Right renal cortex interstitium (tissue), 3 donors: ENCODE data around the gene TSPAN16. TPM values are rescaled to one million over a fixed set of nuclear protein-coding genes. Genes with fewer than 3 reads are reported as not detected.

Source experiments
- DNase-seq, 3 donors: peaks; one replicate each; pipeline ENCODE4 v3.0.0-alpha.2; 2013; ENCODE audit warnings: low read depth in 3 of 3, low spot score in 2 of 3
- polyA plus RNA-seq, 3 donors: library from polyadenylated mRNA; unstranded; fragments of 120-200 nt; gene quantifications; one replicate each; pipeline ENCODE4 v1.2.1, GENCODE V29; 2013; ENCODE audit not compliant: insufficient read length in 3 of 3

TSPAN16 gene
- polyA plus RNA-seq, 3 donors, result not detected

GRCh38 chr19:11364935-11365334 lies 69.0 kb downstream of the TSPAN16 start:
- DNase-seq, result no peak

Other genes with a start within 250 kb of the TSPAN16 start
- 10 to 100 TPM; 19.9 to 24.8 (median 23.3) TPM for gene LDLR, start 206.7 kb upstream of the TSPAN16 start, polyA plus RNA-seq
- 10 to 100 TPM; 12.8 to 17.1 (median 14.6) TPM for gene SPC24, start 140.4 kb upstream of the TSPAN16 start, polyA plus RNA-seq
- gene KANK2, start 98.6 kb upstream of the TSPAN16 start, polyA plus RNA-seq, result 100 to 1,000 TPM; 114 to 117 (median 116) TPM
- under 1 TPM in 2 of 3 donors, not detected in 1; 0.28 to 0.42 TPM for gene ANGPTL8, start 56.5 kb upstream of the TSPAN16 start, polyA plus RNA-seq
- gene DOCK6, start 33.6 kb upstream of the TSPAN16 start, polyA plus RNA-seq, result 10 to 100 TPM; 34.4 to 37.8 (median 34.7) TPM
- gene RAB3D, start 43.5 kb downstream of the TSPAN16 start, polyA plus RNA-seq, result 10 to 100 TPM; 14.4 to 19.2 (median 17.4) TPM
- 100 to 1,000 TPM; 126 to 159 (median 135) TPM for gene TMEM205, start 50.1 kb downstream of the TSPAN16 start, polyA plus RNA-seq
- 10 to 100 TPM; 21.5 to 23.3 (median 21.8) TPM for gene CCDC159, start 50.4 kb downstream of the TSPAN16 start, polyA plus RNA-seq
- gene PLPPR2, start 59.3 kb downstream of the TSPAN16 start, polyA plus RNA-seq, result 10 to 100 TPM in 2 of 3 donors, 1 to 10 TPM in 1; 9.2 to 11.3 (median 10.0) TPM
- gene SWSAP1, start 78.5 kb downstream of the TSPAN16 start, polyA plus RNA-seq, result 1 to 10 TPM; 3.0 to 3.2 (median 3.1) TPM
- gene EPOR, start 88.2 kb downstream of the TSPAN16 start, polyA plus RNA-seq, result 10 to 100 TPM; 15.0 to 17.2 (median 15.7) TPM
- 10 to 100 TPM; 47.6 to 64.8 (median 55.5) TPM for gene RGL3, start 123.2 kb downstream of the TSPAN16 start, polyA plus RNA-seq
- 1 to 10 TPM; 1.5 to 1.6 (median 1.5) TPM for gene ODAD3, start 139.0 kb downstream of the TSPAN16 start, polyA plus RNA-seq
- 100 to 1,000 TPM; 299 to 323 (median 323) TPM for gene PRKCSH, start 139.5 kb downstream of the TSPAN16 start, polyA plus RNA-seq
- under 1 TPM; 0.04 to 0.35 (median 0.04) TPM for gene ELAVL3, start 184.9 kb downstream of the TSPAN16 start, polyA plus RNA-seq
- 1 to 10 TPM; 9.0 to 9.9 (median 9.4) TPM for gene ZNF653, start 209.7 kb downstream of the TSPAN16 start, polyA plus RNA-seq
- 10 to 100 TPM; 36.5 to 40.4 (median 38.8) TPM for gene ECSIT, start 233.0 kb downstream of the TSPAN16 start, polyA plus RNA-seq
- gene CNN1, start 242.7 kb downstream of the TSPAN16 start, polyA plus RNA-seq, result 1 to 10 TPM; 2.2 to 3.0 (median 2.2) TPM